WTC11 (cell line): ENCODE results near the gene TNFRSF6B. TPM values are rescaled to one million over a fixed set of nuclear protein-coding genes. Genes with fewer than 3 reads are reported as not detected.

Experiments
- ATAC-seq: fragments of 200-7000 bp; cut with Tn5 transposase; 2 replicates; pipeline ENCODE4 v1.10.0; 2021; ENCODE audit warnings: mild to moderate bottlenecking, moderate library complexity
- CTCF ChIA-PET: fragments of 300-600 bp; sonication (Branson Sonifier 250); formaldehyde crosslinking; loops from one replicate; lab custom pipeline; 2021; ENCODE audit warnings: antibody characterized with exemption; lab: Charles Lee
- POLR2A ChIA-PET: fragments of 350-600 bp; sonication (Branson Sonifier 250); formaldehyde crosslinking; loops from one replicate; lab custom pipeline; 2021; ENCODE audit warnings: antibody characterized with exemption; lab: Charles Lee
- DNase-seq: peaks from one replicate; pipeline ENCODE4 v3.0.0; 2021; ENCODE audit warnings: low spot score
- H3K27ac Mint-ChIP-seq: 2 replicates; pipeline ENCODE4 v1.8.0; 2021; ENCODE audit warnings: mixed read lengths
- H3K27me3 Mint-ChIP-seq: 2 replicates; pipeline ENCODE4 v1.8.0; 2021; ENCODE audit warnings: low read depth, mild to moderate bottlenecking, moderate library complexity, mixed read lengths
- H3K36me3 Mint-ChIP-seq: 2 replicates; pipeline ENCODE4 v1.8.0; 2021; ENCODE audit warnings: mixed read lengths
- H3K4me1 Mint-ChIP-seq: 2 replicates; pipeline ENCODE4 v1.8.0; 2022; ENCODE audit warnings: mixed read lengths
- H3K4me3 Mint-ChIP-seq: 2 replicates; pipeline ENCODE4 v1.8.0; 2021; ENCODE audit warnings: mild to moderate bottlenecking, moderate library complexity, mixed read lengths
- H3K9me3 Mint-ChIP-seq: 2 replicates; pipeline ENCODE4 v1.8.0; 2021; ENCODE audit warnings: mixed read lengths
- ATF2 ChIP-seq: sonication (generic); formaldehyde crosslinking; IDR thresholded peaks from 2 replicates; pipeline ENCODE4 v1.8.1; 2022; ENCODE audit warnings: low read depth, missing genetic modification reagents, borderline replicate concordance
- E2F1 ChIP-seq: sonication (generic); formaldehyde crosslinking; IDR thresholded peaks from 2 replicates; pipeline ENCODE4 v1.8.0; 2022; ENCODE audit warnings: mild to moderate bottlenecking, missing genetic modification reagents
- ELF4 ChIP-seq: sonication (generic); formaldehyde crosslinking; IDR thresholded peaks from 2 replicates; pipeline ENCODE4 v1.8.1; 2022; ENCODE audit warnings: low read depth, mild to moderate bottlenecking, moderate library complexity, missing genetic modification reagents
- FOXJ3 ChIP-seq: sonication (generic); formaldehyde crosslinking; IDR thresholded peaks from 2 replicates; pipeline ENCODE4 v1.9.0; 2021; ENCODE audit warnings: missing genetic modification reagents, mild to moderate bottlenecking, borderline replicate concordance
- GRHL2 ChIP-seq: fragments of 250-450 bp; sonication (Bioruptor Pico); IDR thresholded peaks from 2 replicates; pipeline ENCODE4 v1.8.0; 2022; ENCODE audit warnings: mild to moderate bottlenecking, moderate library complexity; ENCODE audit not compliant: insufficient replicate concordance, severe bottlenecking
- HMGA2 ChIP-seq: fragments of 250-450 bp; sonication (Bioruptor Pico); IDR thresholded peaks from 2 replicates; pipeline ENCODE4 v1.4.0; 2021; ENCODE audit warnings: mild to moderate bottlenecking, moderate library complexity
- IRF1 ChIP-seq: sonication (generic); formaldehyde crosslinking; IDR thresholded peaks from 2 replicates; pipeline ENCODE4 v1.8.0; 2023; ENCODE audit warnings: missing genetic modification reagents
- MAX ChIP-seq: sonication (generic); formaldehyde crosslinking; IDR thresholded peaks from 2 replicates; pipeline ENCODE4 v1.8.0; 2022; ENCODE audit warnings: mild to moderate bottlenecking, missing genetic modification reagents
- MXD4 ChIP-seq: fragments of 250-450 bp; sonication (Bioruptor Pico); IDR thresholded peaks from 2 replicates; pipeline ENCODE4 v1.8.0; 2021; ENCODE audit warnings: mild to moderate bottlenecking, moderate library complexity, borderline replicate concordance
- NR1H2 ChIP-seq: sonication (generic); formaldehyde crosslinking; IDR thresholded peaks from 2 replicates; pipeline ENCODE4 v1.9.0; 2021; ENCODE audit warnings: mild to moderate bottlenecking, moderate library complexity, missing genetic modification reagents
- NR2C2 ChIP-seq: sonication (generic); formaldehyde crosslinking; IDR thresholded peaks from 2 replicates; pipeline ENCODE4 v1.8.0; 2022; ENCODE audit warnings: mild to moderate bottlenecking, missing genetic modification reagents
- NR3C1 ChIP-seq: sonication (generic); formaldehyde crosslinking; conservative IDR thresholded peaks from 2 replicates; pipeline ENCODE4 v1.8.1; 2023; ENCODE audit warnings: low read depth, mild to moderate bottlenecking, missing genetic modification reagents
- RELA ChIP-seq: sonication (generic); formaldehyde crosslinking; IDR thresholded peaks from 2 replicates; pipeline ENCODE4 v1.8.1; 2022; ENCODE audit warnings: missing genetic modification reagents, mild to moderate bottlenecking, borderline replicate concordance
- STAT6 ChIP-seq: sonication (generic); formaldehyde crosslinking; conservative IDR thresholded peaks from 2 replicates; pipeline ENCODE4 v1.8.1; 2023; ENCODE audit warnings: mild to moderate bottlenecking, low read depth, missing genetic modification reagents, moderate library complexity
- TEAD1 ChIP-seq: sonication (generic); formaldehyde crosslinking; IDR thresholded peaks from 2 replicates; pipeline ENCODE4 v1.8.0; 2022; ENCODE audit warnings: mild to moderate bottlenecking, missing genetic modification reagents
- TP53 ChIP-seq: sonication (generic); formaldehyde crosslinking; IDR thresholded peaks from 2 replicates; pipeline ENCODE4 v1.8.1; 2023; ENCODE audit warnings: mild to moderate bottlenecking, missing genetic modification reagents
- ZBTB43 ChIP-seq: sonication (generic); formaldehyde crosslinking; IDR thresholded peaks from 2 replicates; pipeline ENCODE4 v1.8.1; 2023; ENCODE audit warnings: mild to moderate bottlenecking, missing genetic modification reagents
- ZMAT4 ChIP-seq: fragments of 250-450 bp; sonication (Bioruptor Pico); IDR thresholded peaks from 2 replicates; pipeline ENCODE4 v1.9.0; 2021; ENCODE audit warnings: mild to moderate bottlenecking
- ZNF232 ChIP-seq: sonication (generic); formaldehyde crosslinking; IDR thresholded peaks from 2 replicates; pipeline ENCODE4 v1.8.0; 2022; ENCODE audit warnings: mild to moderate bottlenecking, missing genetic modification reagents
- ZNF416 ChIP-seq: fragments of 250-450 bp; sonication (Bioruptor Pico); IDR thresholded peaks from 2 replicates; pipeline ENCODE4 v1.9.0; 2021; ENCODE audit warnings: mild to moderate bottlenecking, inconsistent platforms
- total RNA-seq: library from RNA; stranded (reverse); gene quantifications from 3 replicates; pipeline ENCODE4 v1.2.3, GENCODE V29; 2021

TNFRSF6B gene
- total RNA-seq, 1 experiment from 2014 or later: not detected

- H3K36me3 Mint-ChIP-seq: peaks cover 14% of the 10 kb centered on the region
- no peak overlapping the region for H3K27ac Mint-ChIP-seq
- no peak overlapping the region for H3K4me3 Mint-ChIP-seq
- H3K4me1 Mint-ChIP-seq: no peaks in the 10 kb centered on the region
- no peaks in the 10 kb centered on the region for H3K9me3 Mint-ChIP-seq
- DNase-seq: no peak
- TF ChIP-seq STAT6 (CRISPR knock-in tag) (no peak), NR2C2 (no peak), IRF1 (CRISPR knock-in tag) (no peak), ATF2 (CRISPR knock-in tag) (no peak), ZNF416 (CRISPR knock-in tag) (no peak), FOXJ3 (CRISPR knock-in tag) (no peak), E2F1 (CRISPR knock-in tag) (no peak), RELA (CRISPR knock-in tag) (no peak), ZNF232 (CRISPR knock-in tag) (no peak), NR3C1 (no peak), TP53 (no peak), NR1H2 (CRISPR knock-in tag) (no peak), HMGA2 (CRISPR knock-in tag) (no peak), MXD4 (no peak), MAX (CRISPR knock-in tag) (no peak), ZBTB43 (CRISPR knock-in tag) (no peak), ELF4 (CRISPR knock-in tag) (no peak), GRHL2 (no peak), ZMAT4 (no peak), TEAD1 (CRISPR knock-in tag) (no peak)
- TF ChIP-seq, all 79 proteins: peak for 0
- POLR2A ChIA-PET: no interaction called here
- H3K27me3 Mint-ChIP-seq: peaks cover 3% of the 10 kb centered on the region; the same call in 1 of the 2 replicates
- ATAC-seq: no peak
- CTCF ChIA-PET: no interaction called here
These were observed 6.2 kb upstream of the TNFRSF6B start for GRCh38 chr20:63690003-63690897.
